ENCODE results near the gene ARFIP1.
"Not testable (repeated sequence)": the region's sequence is repeated elsewhere in the genome, so short reads cannot be mapped to it uniquely, and the experiment has no call there.

ARFIP1 gene

GRCh38 chr4:152887981-152888380, 108.2 kb downstream of the ARFIP1 start:
- no peak for DNase-seq (ENCODE audit: low read depth)
- TF ChIP-seq CTCF (IDR thresholded peaks at IDR 0.05; ENCODE audit: insufficient read depth, low read depth, low read length, missing control alignments): no peak
- H3K4me3 ChIP-seq (ENCODE audit: low read length): no peak overlapping the region

- no peak for TF ChIP-seq CTCF (IDR thresholded peaks at IDR 0.05; ENCODE audit: insufficient read depth, low read depth, low read length, missing control alignments)
- no peak overlapping the region for H3K4me3 ChIP-seq (ENCODE audit: low read length)
- DNase-seq (ENCODE audit: low read depth): no peak
Observed at GRCh38 chr4:152892974-152893373, 113.2 kb downstream of the ARFIP1 start.

- H3K4me3 ChIP-seq (ENCODE audit: low read length): no peak overlapping the region
- DNase-seq (ENCODE audit: low read depth): peak; percentile 74
Observed at GRCh38 chr4:152894673-152895072, 114.9 kb downstream of the ARFIP1 start.

GRCh38 chr4:152896811-152897210, 117.1 kb downstream of the ARFIP1 start:
- no peak overlapping the region for H3K4me3 ChIP-seq (ENCODE audit: low read length)
- no peak for DNase-seq (ENCODE audit: low read depth)
- no peak for TF ChIP-seq CTCF (IDR thresholded peaks at IDR 0.05; ENCODE audit: insufficient read depth, low read depth, low read length, missing control alignments)

More at GRCh38 chr4:152894673-152895072, 114.9 kb downstream of the ARFIP1 start:
- no peak for TF ChIP-seq CTCF (IDR thresholded peaks at IDR 0.05; ENCODE audit: insufficient read depth, low read depth, low read length, missing control alignments)

GRCh38 chr4:152898133-152898532, 118.4 kb downstream of the ARFIP1 start:
- H3K4me3 ChIP-seq (ENCODE audit: low read length); DNase-seq (ENCODE audit: low read depth): not testable (repeated sequence)

GRCh38 chr4:152898606-152899005, 118.9 kb downstream of the ARFIP1 start:
- DNase-seq (ENCODE audit: low read depth): no peak
- no peak overlapping the region for H3K4me3 ChIP-seq (ENCODE audit: low read length)
- no peak for TF ChIP-seq CTCF (IDR thresholded peaks at IDR 0.05; ENCODE audit: insufficient read depth, low read depth, low read length, missing control alignments)

GRCh38 chr4:152900395-152900794, 120.6 kb downstream of the ARFIP1 start:
- TF ChIP-seq CTCF (IDR thresholded peaks at IDR 0.05; ENCODE audit: insufficient read depth, low read depth, low read length, missing control alignments): no peak
- no peak for DNase-seq (ENCODE audit: low read depth)
- H3K4me3 ChIP-seq (ENCODE audit: low read length): no peak overlapping the region
